IMR-90 (cell line): ENCODE data around the gene RNF213. TPM values are rescaled to one million over a fixed set of nuclear protein-coding genes. Genes with fewer than 3 reads are reported as not detected.

Source experiments
- ATAC-seq: fragments of 200-7000 bp; cut with Tn5 transposase; 2 replicates; pipeline ENCODE4 v1.9.1; 2020; ENCODE audit warnings: low read depth, mild to moderate bottlenecking, moderate library complexity
- BruUV-seq: library from RNA; stranded (reverse); fragments of 400-500 nt; replicated peaks from 2 replicates; lab custom pipeline; 2021; lab: Mats Ljungman, UMichigan
- CTCF ChIA-PET: fragments of 300-600 bp; formaldehyde crosslinking; extraction: SDS; loops from one replicate; lab custom pipeline; 2021; ENCODE audit warnings: antibody characterized with exemption; lab: Yijun Ruan, JAX
- POLR2A ChIA-PET: fragments of 300-600 bp; sonication (Branson Sonifier 250); formaldehyde crosslinking; loops from one replicate; lab custom pipeline; 2022; ENCODE audit warnings: antibody characterized with exemption; ENCODE audit not compliant: unreplicated experiment; lab: Charles Lee
- DNase-seq: peaks from one replicate; pipeline ENCODE4 v3.0.0; 2013
- H2AFZ ChIP-seq: replicated peaks from 2 replicates; pipeline ENCODE3; 2013; ENCODE audit warnings: low read length, mild to moderate bottlenecking; ENCODE audit not compliant: poor library complexity
- H2AK5ac ChIP-seq: 2 replicates; pipeline ENCODE4 v1.6.1; 2013; ENCODE audit warnings: low read depth, low read length, inconsistent platforms
- H2AK9ac ChIP-seq: replicated peaks from 2 replicates; pipeline ENCODE3; 2013; ENCODE audit warnings: mild to moderate bottlenecking, low read depth, low read length, moderate library complexity; ENCODE audit not compliant: poor library complexity
- H2BK120ac ChIP-seq: 2 replicates; pipeline ENCODE4 v1.6.1; 2013; ENCODE audit warnings: low read depth, low read length, inconsistent platforms
- H2BK15ac ChIP-seq: 3 replicates; pipeline ENCODE4 v1.6.1; 2013; ENCODE audit warnings: low read depth, low read length, inconsistent platforms
- H2BK20ac ChIP-seq: 2 replicates; pipeline ENCODE4 v1.6.1; 2013; ENCODE audit warnings: low read depth, mild to moderate bottlenecking, inconsistent platforms, low read length, moderate library complexity
- H2BK5ac ChIP-seq: 2 replicates; pipeline ENCODE4 v1.6.1; 2013; ENCODE audit warnings: mild to moderate bottlenecking, low read depth, low read length, inconsistent platforms; ENCODE audit not compliant: poor library complexity, severe bottlenecking
- H3K14ac ChIP-seq: replicated peaks from 2 replicates; pipeline ENCODE4 v1.6.1; 2013; ENCODE audit warnings: low read depth, low read length, inconsistent platforms
- H3K18ac ChIP-seq: 2 replicates; pipeline ENCODE4 v1.6.1; 2013; ENCODE audit warnings: low read depth, low read length, control low read depth
- H3K23ac ChIP-seq: 2 replicates; pipeline ENCODE4 v1.6.1; 2013; ENCODE audit warnings: low read depth, low read length, inconsistent platforms
- H3K27ac ChIP-seq: 2 replicates; pipeline ENCODE4 v1.5.1; 2013; ENCODE audit warnings: mild to moderate bottlenecking, control low read depth, low read length; ENCODE audit not compliant: insufficient read depth
- H3K27me3 ChIP-seq: 2 replicates; pipeline ENCODE4 v1.6.1; 2013; ENCODE audit warnings: low read length; ENCODE audit not compliant: control insufficient read depth, insufficient read depth
- H3K36me3 ChIP-seq: 2 replicates; pipeline ENCODE4 v1.6.1; 2013; ENCODE audit warnings: low read length, mixed read lengths; ENCODE audit not compliant: control insufficient read depth, insufficient read depth
- H3K4ac ChIP-seq: 2 replicates; pipeline ENCODE4 v1.6.1; 2013; ENCODE audit warnings: low read depth, low read length, inconsistent platforms
- H3K4me1 ChIP-seq: 2 replicates; pipeline ENCODE4 v1.6.1; 2013; ENCODE audit warnings: low read length, mixed read lengths; ENCODE audit not compliant: control insufficient read depth, insufficient read depth
- H3K4me2 ChIP-seq: 2 replicates; pipeline ENCODE4 v1.6.1; 2013; ENCODE audit warnings: low read depth, mild to moderate bottlenecking, control low read depth, low read length, moderate library complexity
- H3K4me3 ChIP-seq: 2 replicates; pipeline ENCODE4 v1.5.1; 2013; ENCODE audit warnings: low read depth, mild to moderate bottlenecking, control low read depth, low read length, moderate library complexity; ENCODE audit not compliant: insufficient read depth
- H3K56ac ChIP-seq: 2 replicates; pipeline ENCODE4 v1.6.1; 2013; ENCODE audit warnings: low read length, inconsistent platforms; ENCODE audit not compliant: insufficient read depth; ENCODE audit errors: extremely low read depth
- H3K79me1 ChIP-seq, 2 experiments: 2 replicates each; pipeline ENCODE4 v1.6.1; 2013; ENCODE audit warnings: low read length in 2 of 2, inconsistent platforms in 1 of 2, low read depth in 1 of 2
- H3K9ac ChIP-seq: 2 replicates; pipeline ENCODE4 v1.6.1; 2013; ENCODE audit warnings: low read depth, low read length, control low read depth
- H3K9me1 ChIP-seq: 2 replicates; pipeline ENCODE4 v1.6.1; 2013; ENCODE audit warnings: low read length, inconsistent platforms; ENCODE audit not compliant: insufficient read depth
- H3K9me3 ChIP-seq: 2 replicates; pipeline ENCODE4 v1.6.1; 2013; ENCODE audit warnings: low read length; ENCODE audit not compliant: control insufficient read depth, insufficient read depth
- H4K20me1 ChIP-seq: 2 replicates; pipeline ENCODE4 v1.6.1; 2013; ENCODE audit warnings: low read length, inconsistent platforms; ENCODE audit not compliant: insufficient read depth
- H4K5ac ChIP-seq: 2 replicates; pipeline ENCODE4 v1.6.1; 2013; ENCODE audit warnings: mild to moderate bottlenecking, low read depth, low read length, control low read depth
- H4K8ac ChIP-seq, 2 experiments: 2 replicates each; pipeline ENCODE4 v1.6.1; 2013; ENCODE audit warnings: low read depth in 2 of 2, low read length in 2 of 2, control low read depth in 1 of 2, inconsistent platforms in 1 of 2
- H4K91ac ChIP-seq: 2 replicates; pipeline ENCODE4 v1.6.1; 2013; ENCODE audit warnings: low read depth, low read length, inconsistent platforms; ENCODE audit not compliant: insufficient read depth
- CHD1 ChIP-seq: IDR thresholded peaks from 2 replicates; pipeline ENCODE4 v1.6.1; 2012; ENCODE audit warnings: low read depth, low read length, improper control_type of control experiment
- CTCF ChIP-seq: conservative IDR thresholded peaks from 2 replicates; pipeline ENCODE4 v1.5.1; 2012; ENCODE audit warnings: mild to moderate bottlenecking, low read depth, low read length, improper control_type of control experiment
- MAFK ChIP-seq: IDR thresholded peaks from 2 replicates; pipeline ENCODE4 v1.6.1; 2012; ENCODE audit warnings: low read depth, low read length, improper control_type of control experiment
- MAZ ChIP-seq: IDR thresholded peaks from 2 replicates; pipeline ENCODE4 v1.6.1; 2012; ENCODE audit warnings: low read depth, mild to moderate bottlenecking, low read length, improper control_type of control experiment, moderate library complexity, borderline replicate concordance
- RCOR1 ChIP-seq: IDR thresholded peaks from 2 replicates; pipeline ENCODE4 v1.6.1; 2012; ENCODE audit warnings: mild to moderate bottlenecking, low read length, improper control_type of control experiment; ENCODE audit not compliant: insufficient replicate concordance
- RFX5 ChIP-seq: IDR thresholded peaks from 2 replicates; pipeline ENCODE4 v1.8.0; 2012; ENCODE audit warnings: low read depth, mild to moderate bottlenecking, low read length, moderate library complexity
- SMC3 ChIP-seq: fragments of 150-350 bp; IDR thresholded peaks from 2 replicates; pipeline ENCODE4 v1.6.1; 2016; ENCODE audit warnings: low read depth, mild to moderate bottlenecking, antibody characterized with exemption, low read length, moderate library complexity
- USF2 ChIP-seq: fragments of 150-350 bp; IDR thresholded peaks from 2 replicates; pipeline ENCODE4 v1.6.1; 2017; ENCODE audit warnings: mild to moderate bottlenecking, antibody characterized with exemption, low read length, low read depth
- WGBS, 2 experiments: methylation state at CpG; one replicate each; pipeline versions ENCODE4 v1.1.5 to v1.1.7; 2013; ENCODE audit warnings: missing lambda C conversion rate in 2 of 2; ENCODE audit not compliant: insufficient read length in 1 of 2; ENCODE audit errors: extremely low coverage in 2 of 2; 5-methylcytosine and 5-hydroxymethylcytosine counted together
- dilution Hi-C: fragments of 300-500 bp; cut with HindIII; formaldehyde crosslinking; loops from one replicate; pipeline ENCODE4 v1.14.3; 2018; ENCODE audit warnings: low sequenced_read_pairs; ENCODE audit not compliant: unreplicated experiment
- in situ Hi-C: fragments of 300-500 bp; cut with MboI; formaldehyde crosslinking; loops from 3 replicates; pipeline ENCODE4 v1.14.3; 2019; ENCODE audit warnings: low sequenced_read_pairs, inconsistent platforms, mixed read lengths
- intact Hi-C: fragments of 100-400 bp; cut with micrococcal nuclease; formaldehyde crosslinking; loops from 2 replicates; pipeline ENCODE4 v1.10.0; 2022
- polyA plus RNA-seq, 3 experiments: library from polyadenylated mRNA; depleted of rRNA; stranded (reverse); fragments of >200 nt; gene quantifications; 2 replicates each; pipeline ENCODE4 v1.2.3, GENCODE V29; 2012; ENCODE audit warnings: low replicate concordance in 1 of 3
- total RNA-seq: library from RNA; depleted of rRNA; stranded (reverse); fragments of >200 nt; gene quantifications from 2 replicates; pipeline ENCODE4 v1.2.3, GENCODE V29; 2012

RNF213 gene
- total and polyA plus RNA-seq, 2 of the 4 experiments (the other 2 are of a cell fraction), result 23.4 to 36.0 TPM

DNA sequence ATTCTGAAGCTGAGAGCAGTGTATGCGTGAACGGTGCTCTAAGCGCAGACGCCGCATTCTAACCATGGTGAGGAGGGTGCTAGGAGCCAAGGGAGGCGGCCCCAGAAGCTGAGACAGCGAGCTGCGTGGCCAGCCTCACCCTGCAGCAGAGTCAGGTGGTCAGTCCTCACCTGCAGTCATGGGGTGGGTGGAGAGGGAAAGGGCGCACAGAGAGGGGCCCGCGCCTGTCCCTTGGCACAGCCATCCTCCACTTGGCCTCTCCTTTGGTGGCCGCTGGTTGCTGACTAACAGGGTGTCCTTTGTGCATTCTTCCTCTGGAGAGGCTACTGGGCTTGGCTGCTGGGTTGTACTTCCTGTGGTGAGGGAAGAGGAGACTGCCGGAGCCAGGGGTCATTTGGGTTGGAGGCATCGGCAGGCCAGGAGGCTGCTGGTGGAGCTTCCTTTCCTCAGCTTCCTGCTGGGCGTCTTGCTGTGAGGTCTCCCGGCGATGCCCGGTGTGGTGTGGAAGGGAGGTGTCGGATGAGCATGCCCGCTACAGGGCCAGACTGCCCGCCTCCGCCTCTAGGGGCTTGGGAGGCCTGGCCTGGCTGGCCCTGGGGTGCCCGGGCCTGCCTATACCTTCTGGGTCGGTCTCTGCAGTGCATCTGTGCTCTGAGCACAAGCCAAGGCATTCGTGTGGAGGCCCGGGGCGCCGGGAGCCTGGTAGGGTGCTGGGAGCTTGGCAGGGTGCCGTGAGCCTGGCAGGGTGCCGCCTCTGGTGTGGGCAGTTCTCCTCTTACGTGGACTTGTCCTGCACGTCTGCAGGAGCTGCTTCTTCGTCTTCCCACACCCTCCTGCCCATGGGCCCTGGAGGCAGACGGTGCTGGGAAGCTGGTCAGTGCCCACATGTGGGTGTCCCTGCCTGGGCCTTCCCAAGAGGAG is 17.4 kb downstream of the RNF213 start:
- H2BK5ac ChIP-seq, result no peak overlapping the region
- CTCF ChIA-PET, result no interaction called here
- no peak overlapping the region for H3K56ac ChIP-seq
- H3K27ac ChIP-seq, result no peak overlapping the region
- peaks cover 2% of the 10 kb centered on the region for H3K4me1 ChIP-seq
- no peak for DNase-seq
- H4K8ac ChIP-seq, result no peak overlapping the region
- H3K4me3 ChIP-seq, result no peak overlapping the region
- ATAC-seq, result no peak
- H2AFZ ChIP-seq, result no peak overlapping the region
- 90% methylated on average over 9 of the region's 34 CpGs; no CpG with 5 or more reads in 1 of the 2 experiments for WGBS, 2 experiments
- H2BK20ac ChIP-seq, result no peak overlapping the region
- H3K9me3 ChIP-seq, result no peaks in the 10 kb centered on the region
- peaks cover 18% of the 10 kb centered on the region for H4K20me1 ChIP-seq
- peaks cover 4% of the 10 kb centered on the region; the same call in 1 of the 2 replicates for H3K9me1 ChIP-seq
- no peak overlapping the region for H3K9ac ChIP-seq
- no peak overlapping the region for H3K4me2 ChIP-seq
- H3K14ac ChIP-seq, result no peak overlapping the region
- no peak overlapping the region for H2AK5ac ChIP-seq
- no peak overlapping the region for H2AK9ac ChIP-seq
- in situ Hi-C loops (no loop called here), intact Hi-C loops (no loop called here), dilution Hi-C loops (no loop called here)
- H3K18ac ChIP-seq, result no peak overlapping the region
- POLR2A ChIA-PET, result interaction anchor here (0.5 kb wide), 1 partner anchor 1353 kb away, joined by 3 read pairs; no protein-coding TSS in a partner anchor
- peaks cover 27% of the 10 kb centered on the region for H3K36me3 ChIP-seq
- H3K4ac ChIP-seq, result no peak overlapping the region
- BruUV-seq, result no TSS peak
- no peak overlapping the region for H2BK120ac ChIP-seq
- no peak overlapping the region for H2BK15ac ChIP-seq
- H3K23ac ChIP-seq, result no peak overlapping the region
- H4K5ac ChIP-seq, result no peak overlapping the region
- no peak for TF ChIP-seq CHD1
- TF ChIP-seq MAFK, result no peak
- TF ChIP-seq MAZ, result no peak
- TF ChIP-seq RCOR1, result no peak
- no peak for TF ChIP-seq RFX5
- TF ChIP-seq USF2, result no peak
- TF ChIP-seq CTCF, result no peak
- TF ChIP-seq SMC3, result no peak
- no peaks in the 10 kb centered on the region for H3K27me3 ChIP-seq
- H4K91ac ChIP-seq, result no peak overlapping the region
- peaks cover 16 to 50% of the 10 kb centered on the region in 2 experiments for H3K79me1 ChIP-seq
